Posterior cingulate gyrus (tissue), 11 donors: ENCODE measurements around the gene GPSM1.
A peak's percentile ranks its signal among the peaks of the same experiment; 100 is the strongest.
"Not testable (repeated sequence)": the region's sequence is repeated elsewhere in the genome, so short reads cannot be mapped to it uniquely, and the experiment has no call there.

Source experiments
- DNase-seq, 10 donors: peaks; one replicate each; pipeline versions ENCODE4 v3.0.0 to v3.0.0-alpha.2; 2020 to 2021; ENCODE audit warnings: mixed read lengths in 3 of 10
- intact Hi-C: fragments of 100-400 bp; cut with DNase I; formaldehyde crosslinking; loops from one replicate; pipeline ENCODE4 v1.15.1; 2023

GPSM1 gene

GRCh38 chr9:136401173-136401922, 74.0 kb downstream of the GPSM1 start:
- intact Hi-C loops, result loop anchor here (2.0 kb wide), 2 partner anchors 39 to 89 kb away; partner anchors contain the start of gene DNLZ
- no peak for DNase-seq

GRCh38 chr9:136402067-136402466, 74.7 kb downstream of the GPSM1 start:
- intact Hi-C loops, result no loop called here
- peak in 1 of 10 donors; percentile 82 for DNase-seq

- intact Hi-C loops, result no loop called here
- DNase-seq, result no peak
These were observed 76.2 kb downstream of the GPSM1 start for GRCh38 chr9:136403538-136403914.

- peak in 1 of 10 donors; percentile 77 for DNase-seq
- intact Hi-C loops, result no loop called here
These were observed 76.8 kb downstream of the GPSM1 start for GRCh38 chr9:136403915-136404800.

- peak in 1 of 10 donors; percentile 73 for DNase-seq
- intact Hi-C loops, result no loop called here
These were observed 77.4 kb downstream of the GPSM1 start for GRCh38 chr9:136404801-136405136.

GRCh38 chr9:136405481-136405880, 78.1 kb downstream of the GPSM1 start:
- intact Hi-C loops, result no loop called here
- no peak for DNase-seq

DNA sequence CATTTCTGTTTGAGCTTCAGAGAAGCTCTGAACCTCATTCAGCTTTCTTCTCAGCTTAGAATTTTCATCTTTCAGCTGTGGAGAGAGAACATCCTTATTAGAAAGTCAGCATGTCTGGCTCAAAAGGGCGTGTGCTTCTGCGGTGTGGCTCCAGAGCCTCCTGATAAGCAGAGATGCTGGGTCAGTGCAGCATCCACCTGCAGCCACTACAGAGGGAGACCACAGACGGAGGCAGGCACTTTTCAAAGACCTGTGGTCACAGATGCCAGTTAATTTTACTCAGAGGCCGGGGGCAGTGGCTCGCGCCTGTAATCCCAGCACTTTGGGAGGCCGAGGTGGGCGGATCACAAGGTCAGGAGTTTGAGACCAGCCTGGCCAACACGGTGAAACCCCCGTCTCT, 78.6 kb downstream of the GPSM1 start:
- intact Hi-C loops, DNase-seq: not testable (repeated sequence)

DNA sequence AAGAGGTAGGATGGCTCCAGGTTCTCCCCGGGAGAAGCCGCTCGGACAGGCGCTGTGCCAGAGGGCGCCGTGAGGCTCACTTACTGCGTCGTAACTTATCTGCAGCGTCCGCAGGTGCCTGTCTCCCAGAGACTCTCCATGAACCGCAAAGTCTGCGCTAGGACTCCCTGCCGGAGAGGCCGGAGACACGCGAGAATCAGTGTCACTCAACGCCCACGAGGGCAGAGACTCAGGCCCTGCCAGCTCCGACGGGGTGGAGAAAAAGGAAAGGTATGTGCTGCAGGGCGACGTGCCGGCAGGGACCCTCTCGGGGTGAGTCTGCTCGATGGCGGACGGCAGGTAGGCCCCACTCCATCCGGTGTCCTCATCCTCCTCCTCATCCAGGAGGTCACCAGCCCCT, 79.7 kb downstream of the GPSM1 start:
- intact Hi-C loops, result not testable (repeated sequence)
- peak in 1 of 10 donors; percentile 73 for DNase-seq

- intact Hi-C loops, result no loop called here
- no peak for DNase-seq
These were observed 80.6 kb downstream of the GPSM1 start for GRCh38 chr9:136407911-136408310.
